AG20443 (cell line): ENCODE data around the gene PHKA1.
"Not testable (repeated sequence)": the region's sequence is repeated elsewhere in the genome, so short reads cannot be mapped to it uniquely, and the experiment has no call there.

Source experiments
- DNase-seq: peaks from one replicate; pipeline ENCODE4 v3.0.0; 2012; ENCODE audit warnings: low spot score, mixed read lengths

PHKA1 gene

DNA sequence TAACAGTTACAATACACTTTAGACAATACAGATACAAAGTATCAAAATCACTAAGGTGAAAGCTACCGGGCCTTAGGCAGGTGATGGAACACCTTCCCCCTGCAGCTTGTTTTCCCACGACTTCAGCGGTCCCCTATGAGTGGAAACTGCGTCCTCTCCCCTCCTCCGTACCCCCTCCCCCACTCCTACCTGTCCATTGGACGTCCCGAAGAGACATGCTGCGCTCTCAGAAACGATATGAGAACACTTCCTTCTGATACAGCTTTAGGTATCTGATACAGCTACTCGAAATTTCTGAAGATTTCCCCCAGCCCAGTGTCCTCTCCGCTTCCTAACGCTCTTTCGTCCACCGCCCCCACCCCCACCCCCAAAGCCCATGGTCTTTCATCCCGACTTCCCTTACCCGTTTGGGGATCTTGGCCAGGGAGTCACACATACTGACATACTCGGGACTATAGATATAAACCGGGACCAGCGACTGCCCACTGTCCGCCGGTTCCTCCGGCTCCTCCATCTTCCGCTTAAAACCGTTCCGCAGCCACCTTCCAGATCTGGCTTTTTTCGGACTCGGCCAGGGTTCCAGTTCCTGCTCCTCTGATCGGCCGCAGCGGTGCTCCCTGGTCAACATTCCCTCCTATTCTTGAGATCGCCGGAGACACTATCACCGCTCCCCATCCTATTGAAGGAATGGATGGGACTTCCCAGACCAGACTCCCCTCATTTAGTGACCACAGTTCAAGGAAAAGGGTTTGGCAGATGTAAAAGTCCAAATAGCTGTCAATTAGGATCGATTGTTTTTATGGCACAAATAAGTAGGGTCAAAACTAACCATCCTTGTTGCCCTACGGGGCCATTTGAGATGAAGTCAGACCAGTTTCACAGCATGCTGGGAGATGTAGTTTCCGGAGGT is 141.6 kb downstream of the PHKA1 start, which contains the start of gene HDAC8:
HDAC8 (minus strand) TSS at position 596 of the 910 bp plus-strand sequence; CDS start at position 514, 82 bp downstream.
- DNase-seq, result peak; percentile 69

DNA sequence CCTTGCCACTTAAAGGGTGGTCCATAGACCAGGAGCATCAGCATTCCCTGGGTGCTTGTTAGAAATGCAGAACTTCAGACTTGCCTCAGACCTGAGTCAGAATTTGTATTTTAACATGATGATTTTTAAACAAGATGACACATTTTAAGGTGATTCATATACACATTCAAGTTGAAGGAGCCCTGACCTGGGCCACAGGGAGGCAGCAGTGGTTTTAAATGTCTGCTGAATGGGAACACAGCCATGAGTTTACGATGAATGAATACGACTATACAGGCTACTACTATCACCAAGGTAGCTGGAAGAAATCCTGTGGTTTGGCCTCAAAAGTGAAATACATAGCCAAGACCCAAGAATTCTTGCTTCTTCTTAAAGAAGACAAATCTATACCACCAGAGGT is 144.3 kb downstream of the PHKA1 start:
- DNase-seq, result no peak

DNA sequence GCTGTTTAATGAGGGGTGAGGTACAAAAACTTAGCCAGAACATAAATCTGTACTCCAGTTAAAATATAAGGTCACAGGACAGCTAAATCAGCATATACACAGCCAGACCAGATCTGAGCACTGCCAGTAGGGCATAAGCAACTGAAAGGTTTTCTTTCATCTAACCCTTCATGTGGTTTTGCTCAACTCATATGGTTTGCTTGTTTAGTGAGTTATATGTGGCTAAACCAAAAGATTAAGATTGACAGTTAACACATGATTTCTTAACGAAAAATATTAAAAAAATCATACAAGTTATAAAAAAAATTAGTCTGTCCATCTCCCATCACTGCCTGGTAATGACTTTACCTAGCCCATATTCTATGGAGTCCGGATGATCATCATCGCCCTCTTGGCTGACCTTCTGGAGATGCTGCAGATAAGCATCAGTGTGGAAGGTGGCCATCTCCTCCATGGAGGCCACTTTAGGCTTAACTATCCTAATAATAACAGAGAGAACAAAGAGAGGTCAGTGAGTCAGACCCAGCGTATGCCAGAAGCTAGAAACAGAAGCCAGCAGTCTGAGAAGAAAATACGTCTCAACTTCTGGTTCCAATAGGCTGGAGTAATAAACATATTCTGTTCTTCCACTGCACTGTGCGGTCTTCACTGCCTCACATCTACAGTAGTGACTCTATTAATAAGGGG is 145.6 kb downstream of the PHKA1 start:
- DNase-seq, result no peak

DNA sequence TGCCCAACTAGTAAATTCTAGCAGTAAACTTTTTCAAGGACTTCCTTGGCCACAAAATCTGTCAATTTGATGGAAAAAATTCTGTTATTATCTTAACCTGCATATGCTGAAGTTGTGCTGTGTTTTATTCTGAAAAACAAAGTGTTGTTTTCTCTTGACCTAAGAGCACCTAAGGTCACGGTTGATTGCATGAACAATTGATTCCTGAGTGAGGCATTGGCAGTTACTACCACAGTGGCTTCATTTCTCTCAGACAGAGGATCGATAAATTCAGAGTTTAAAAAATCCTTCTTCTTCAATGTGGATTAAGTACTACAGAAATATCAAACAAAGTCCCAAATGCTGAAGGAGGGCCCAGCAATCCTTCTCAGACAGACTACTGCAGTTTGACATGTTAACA is 147.7 kb downstream of the PHKA1 start:
- DNase-seq, result no peak

DNA sequence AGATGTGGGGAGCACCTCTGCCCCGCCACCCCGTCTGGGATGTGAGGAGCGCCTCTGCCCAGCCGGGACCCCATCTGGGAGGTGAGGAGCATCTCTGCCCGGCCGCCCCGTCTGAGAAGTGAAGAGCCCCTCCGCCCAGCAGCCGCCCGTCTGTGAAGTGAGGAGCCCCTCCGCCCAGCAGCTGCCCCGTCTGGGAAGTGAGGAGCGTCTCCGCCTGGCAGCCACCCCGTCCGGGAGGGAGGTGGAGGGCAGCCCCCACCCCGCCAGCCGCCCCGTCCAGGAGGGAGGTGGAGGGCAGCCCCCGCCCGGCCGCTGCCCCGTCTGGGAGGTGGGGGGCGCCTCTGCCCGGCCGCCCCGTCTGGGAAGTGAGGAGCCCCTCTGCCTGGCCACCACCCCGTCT is 154.5 kb downstream of the PHKA1 start:
- DNase-seq, result not testable (repeated sequence)

DNA sequence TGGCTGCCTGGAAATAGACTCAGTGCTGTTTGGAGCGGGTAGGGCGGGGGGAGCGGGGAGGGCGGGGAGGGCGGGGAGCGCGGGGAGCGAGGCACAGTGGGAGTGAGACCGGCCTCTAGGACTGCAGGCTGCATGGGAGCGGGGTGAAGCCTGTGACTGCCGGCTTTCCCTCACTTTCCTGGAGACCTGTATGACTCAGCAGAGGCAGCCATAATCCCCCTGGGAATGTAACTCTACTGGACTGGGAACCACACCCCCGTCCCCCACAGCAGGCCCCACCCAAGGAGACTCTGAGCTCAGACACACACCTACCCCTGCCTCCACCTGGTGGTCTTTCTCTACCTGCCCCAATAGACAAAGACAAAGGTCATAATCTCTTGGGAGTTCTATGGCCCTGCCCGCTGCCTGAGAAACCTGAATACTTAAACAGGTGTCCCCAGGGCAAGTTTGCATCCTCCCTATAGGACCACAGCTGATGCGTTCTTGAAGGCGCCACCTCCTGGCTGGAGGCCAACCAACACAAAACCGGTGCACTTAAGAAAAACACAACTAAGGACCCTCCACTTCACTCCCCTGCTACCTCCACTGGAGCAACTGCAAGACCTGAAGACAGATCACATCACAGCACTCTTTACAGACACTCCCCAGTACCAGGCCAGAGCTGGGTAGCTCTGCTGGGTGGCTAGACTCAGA is 159.5 kb downstream of the PHKA1 start:
- DNase-seq, result no peak

DNA sequence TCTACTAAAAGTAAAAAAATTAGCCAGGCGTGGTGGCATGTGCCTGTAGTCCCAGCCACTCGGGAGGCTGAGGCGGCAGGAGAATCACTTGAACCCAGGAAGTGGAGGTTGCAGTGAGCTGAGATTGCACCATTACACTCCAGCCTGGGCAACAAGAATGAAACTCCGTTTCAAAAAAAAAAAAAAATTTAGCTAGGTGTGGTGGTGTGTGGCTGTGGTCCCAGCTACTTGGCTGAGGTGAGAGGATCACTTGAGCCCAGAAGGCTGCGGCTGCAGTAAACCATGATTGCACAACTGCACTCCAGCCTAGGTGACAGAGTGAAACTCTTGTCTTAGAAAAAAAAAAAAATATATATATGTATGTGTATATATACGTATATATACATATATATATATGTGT is 161.7 kb downstream of the PHKA1 start:
- not testable (repeated sequence) for DNase-seq

DNA sequence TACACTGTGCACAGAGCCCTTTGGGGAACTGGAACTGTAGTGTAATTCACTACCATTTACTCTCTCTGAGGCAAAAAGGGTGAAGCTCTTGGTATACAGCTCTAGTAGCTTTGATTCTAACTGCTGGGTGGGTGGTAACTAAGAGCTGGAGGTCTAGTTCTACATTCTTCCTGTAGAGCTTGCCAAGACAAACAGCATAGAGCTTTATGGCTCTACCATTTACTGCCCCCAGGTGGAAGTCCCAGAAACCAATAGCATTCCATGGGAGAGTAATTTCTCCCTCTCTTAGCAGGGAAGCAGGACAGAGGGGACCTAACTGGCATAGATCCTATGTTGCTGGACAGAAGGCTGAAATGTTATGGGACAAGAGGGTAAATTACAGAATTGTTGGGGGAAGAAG is 168.1 kb downstream of the PHKA1 start:
- no peak for DNase-seq

DNA sequence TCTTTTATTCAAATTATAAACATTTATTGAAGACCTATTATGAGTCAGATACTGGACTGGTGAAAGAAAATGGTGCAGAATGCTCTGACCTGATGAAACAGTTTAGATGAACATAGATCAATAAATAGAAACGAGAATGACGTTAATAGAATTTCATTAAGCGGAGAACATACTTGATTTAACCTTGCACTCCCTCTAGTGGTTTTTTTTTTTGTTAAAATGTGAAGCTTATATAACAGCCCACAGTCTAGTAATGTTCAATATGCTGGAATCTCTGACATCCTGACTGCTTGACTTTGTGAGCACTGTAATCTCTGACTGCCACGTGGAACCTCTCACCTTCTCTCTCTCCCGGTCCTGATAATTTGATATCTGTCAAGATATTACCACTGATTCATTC is 173.8 kb downstream of the PHKA1 start:
- DNase-seq, result peak; percentile 13

DNA sequence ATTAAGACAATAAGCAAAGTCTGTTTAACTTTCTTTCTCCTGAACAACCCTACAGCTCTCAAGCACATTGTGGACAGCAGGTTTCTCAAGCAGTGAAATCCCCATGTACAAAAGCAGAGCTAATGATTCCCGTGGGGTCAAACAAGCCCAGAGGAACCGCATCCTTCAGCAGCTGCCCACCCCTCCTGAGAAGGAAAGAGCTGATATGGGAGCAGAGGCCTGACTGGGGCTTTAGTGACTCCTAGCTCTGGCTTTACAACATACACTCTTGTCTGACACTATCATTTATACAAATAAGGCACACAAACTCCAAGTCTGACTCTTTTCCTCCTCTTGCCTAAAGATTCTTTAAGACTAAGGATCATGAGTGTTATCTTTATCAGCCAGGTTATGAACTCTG is 174.3 kb downstream of the PHKA1 start:
- no peak for DNase-seq

DNA sequence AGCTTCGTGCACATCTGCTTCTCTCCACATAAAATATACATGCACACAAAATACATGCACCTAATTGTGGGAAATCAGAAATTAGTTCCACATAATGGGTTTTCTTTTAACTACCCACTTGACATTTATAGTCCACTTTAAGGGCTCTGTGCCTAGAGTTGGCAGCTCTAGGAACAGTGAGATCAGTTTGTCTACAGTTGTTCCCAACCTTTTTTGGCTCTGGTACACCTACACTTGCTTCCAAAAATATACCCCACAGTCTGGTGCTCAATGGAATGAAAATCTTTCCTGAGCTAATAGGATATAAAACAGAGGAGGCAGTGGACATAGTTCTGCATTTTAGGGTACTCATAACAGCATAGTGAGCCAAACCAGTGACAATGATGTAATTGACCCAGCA is 177.6 kb downstream of the PHKA1 start:
- no peak for DNase-seq

DNA sequence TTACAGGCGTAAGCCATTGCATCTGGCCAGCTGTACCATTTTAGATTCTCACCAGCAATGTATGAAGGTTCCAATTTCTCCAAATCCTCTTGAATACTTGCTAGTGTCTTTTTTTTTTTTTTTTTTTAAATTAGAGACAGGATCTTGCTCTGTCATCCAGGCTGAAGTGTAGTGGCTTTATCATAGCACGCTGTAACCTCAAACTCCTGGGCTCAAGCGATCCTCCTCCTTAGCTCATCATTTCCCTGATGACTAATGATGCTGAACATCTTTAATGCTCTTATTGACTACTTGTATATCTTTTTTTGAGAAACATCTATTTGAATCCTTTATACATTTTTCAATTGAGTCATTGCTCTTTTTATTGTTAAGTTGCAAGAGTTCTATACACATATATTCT is 181.7 kb downstream of the PHKA1 start:
- no peak for DNase-seq
